OCI-LY7 (cell line): ENCODE results near the gene IFI30. TPM values are rescaled to one million over a fixed set of nuclear protein-coding genes. Genes with fewer than 3 reads are reported as not detected.

Experiments
- BruUV-seq: library from RNA; stranded (reverse); fragments of 400-500 nt; replicated peaks from 2 replicates; lab custom pipeline; 2021; lab: Mats Ljungman, UMichigan
- CTCF ChIA-PET: fragments of 300-600 bp; sonication (Branson Sonifier 250); formaldehyde crosslinking; loops from one replicate; lab custom pipeline; 2022; ENCODE audit warnings: antibody characterized with exemption; ENCODE audit not compliant: unreplicated experiment; lab: Charles Lee
- POLR2A ChIA-PET: fragments of 300-600 bp; sonication (Branson Sonifier 250); formaldehyde crosslinking; loops from one replicate; lab custom pipeline; 2022; ENCODE audit warnings: antibody characterized with exemption; lab: Charles Lee
- DNase-seq: peaks from one replicate; pipeline ENCODE4 v3.0.0-alpha.2; 2015; ENCODE audit warnings: low spot score
- H2AFZ ChIP-seq: fragments of 200-600 bp; sonication (generic), shearing (Covaris generic); 2 replicates; pipeline ENCODE4 v1.6.1; 2014; ENCODE audit warnings: mild to moderate bottlenecking, antibody characterized with exemption, low read length, moderate library complexity
- H3K27ac ChIP-seq: fragments of 200-600 bp; sonication (generic); 2 replicates; pipeline ENCODE4 v1.5.1; 2014; ENCODE audit warnings: mixed run types, low read depth, mild to moderate bottlenecking, moderate library complexity, low read length, inconsistent platforms; ENCODE audit not compliant: poor library complexity, severe bottlenecking
- H3K36me3 ChIP-seq: fragments of 200-600 bp; sonication (generic); 2 replicates; pipeline ENCODE4 v1.6.1; 2014; ENCODE audit warnings: mild to moderate bottlenecking, antibody characterized with exemption, low read length, moderate library complexity, mixed read lengths; ENCODE audit not compliant: insufficient read depth
- H3K4me1 ChIP-seq: fragments of 200-600 bp; sonication (generic); 2 replicates; pipeline ENCODE4 v1.5.1; 2014; ENCODE audit warnings: mild to moderate bottlenecking, low read length; ENCODE audit not compliant: insufficient read depth, poor library complexity, severe bottlenecking
- H3K4me2 ChIP-seq: fragments of 200-600 bp; sonication (generic); 2 replicates; pipeline ENCODE4 v1.6.1; 2014; ENCODE audit warnings: mild to moderate bottlenecking, low read length
- H3K4me3 ChIP-seq: fragments of 200-600 bp; sonication (generic); 2 replicates; pipeline ENCODE4 v1.5.1; 2014; ENCODE audit warnings: mild to moderate bottlenecking, low read depth, low read length; ENCODE audit not compliant: poor library complexity, severe bottlenecking
- H3K79me2 ChIP-seq: fragments of 200-600 bp; sonication (generic); 2 replicates; pipeline ENCODE4 v1.6.1; 2016; ENCODE audit warnings: low read depth, mild to moderate bottlenecking, low read length, moderate library complexity, mixed read lengths; ENCODE audit not compliant: insufficient read depth
- H3K9me2 ChIP-seq: fragments of 200-600 bp; sonication (generic); 2 replicates; pipeline ENCODE4 v1.6.1; 2016; ENCODE audit warnings: mild to moderate bottlenecking, low read length, mixed read lengths; ENCODE audit not compliant: insufficient read depth
- H3K9me3 ChIP-seq: fragments of 200-600 bp; sonication (generic); 2 replicates; pipeline ENCODE4 v1.6.1; 2014; ENCODE audit warnings: mild to moderate bottlenecking, mixed run types, low read length, mixed read lengths
- H4K20me1 ChIP-seq: fragments of 200-600 bp; sonication (generic); 2 replicates; pipeline ENCODE4 v1.6.1; 2014; ENCODE audit warnings: mild to moderate bottlenecking, antibody characterized with exemption, low read length, moderate library complexity, mixed read lengths; ENCODE audit not compliant: insufficient read depth
- EZH2phosphoT487 ChIP-seq: fragments of 200-600 bp; sonication (generic); IDR thresholded peaks from 2 replicates; pipeline ENCODE4 v1.6.1; 2018; ENCODE audit warnings: low read depth, borderline replicate concordance, mild to moderate bottlenecking, mixed run types, antibody characterized with exemption, low read length, moderate library complexity, mixed read lengths
- intact Hi-C: fragments of 100-400 bp; cut with micrococcal nuclease; formaldehyde crosslinking; loops from one replicate; pipeline ENCODE4 v1.10.0; 2022; ENCODE audit not compliant: unreplicated experiment
- total RNA-seq, 2 experiments: library from RNA; depleted of rRNA in 1 of 2; stranded (reverse); fragments of >200 nt in 1 of 2; shearing (Covaris generic) in 1 of 2; gene quantifications; 2 replicates each; pipeline ENCODE4 v1.2.3, GENCODE V29; 2014 to 2022
- TF ChIP-seq, protein P1 (sequence below): fragments of 200-600 bp; sonication (generic); conservative IDR thresholded peaks from 2 replicates; pipeline ENCODE4 v1.5.1; 2014; ENCODE audit warnings: mild to moderate bottlenecking, antibody characterized with exemption, low read length, moderate library complexity, mixed read lengths

Gene IFI30
- total RNA-seq, 2 experiments from 2014 or later = 170 to 195 TPM

DNA sequence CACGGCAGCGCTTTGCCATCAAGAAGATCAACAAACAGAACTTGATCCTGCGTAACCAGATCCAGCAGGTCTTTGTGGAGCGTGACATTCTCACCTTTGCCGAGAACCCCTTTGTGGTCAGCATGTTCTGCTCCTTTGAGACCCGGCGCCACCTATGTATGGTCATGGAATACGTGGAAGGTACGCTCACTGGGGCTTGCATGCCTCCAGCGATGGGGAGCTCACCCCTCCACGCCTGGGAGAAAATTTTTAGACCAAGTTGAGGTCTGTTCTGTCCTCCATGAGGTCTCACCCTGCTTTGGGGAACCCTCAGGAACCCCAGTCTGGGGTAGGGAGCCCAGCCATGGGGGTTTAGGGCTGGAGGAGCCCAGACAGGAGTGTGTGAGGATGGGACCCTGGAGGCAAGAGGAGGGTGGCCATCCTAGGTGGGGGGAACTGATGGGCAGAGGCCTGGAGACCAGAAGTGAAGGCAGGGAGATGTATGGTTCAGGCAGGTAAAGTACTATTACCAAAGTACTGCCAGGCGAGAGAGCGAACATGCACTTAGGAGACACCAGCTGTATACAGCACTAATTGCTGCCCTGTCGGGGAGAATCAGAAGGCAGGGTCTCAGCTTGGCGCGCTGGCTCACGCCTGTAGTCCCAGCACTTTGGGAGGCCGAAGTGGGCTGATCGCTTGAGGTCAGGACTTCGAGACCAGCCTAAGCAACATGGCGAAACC, 42.9 kb upstream of the IFI30 start:
- Histone ChIP-seq H3K79me2 (no peaks in the 10 kb centered on the region), H3K4me3 (no peak overlapping the region), H3K9me2 (no peaks in the 10 kb centered on the region), H3K36me3 (peaks cover 83% of the 10 kb centered on the region), H3K4me1 (no peaks in the 10 kb centered on the region), H3K4me2 (no peak overlapping the region), H4K20me1 (no peaks in the 10 kb centered on the region), H3K9me3 (no peaks in the 10 kb centered on the region), H2AFZ (no peak overlapping the region), H3K27ac (no peak overlapping the region)
- DNase-seq = no peak
- CTCF ChIA-PET = no interaction called here
- TF ChIP-seq, protein P1, sequence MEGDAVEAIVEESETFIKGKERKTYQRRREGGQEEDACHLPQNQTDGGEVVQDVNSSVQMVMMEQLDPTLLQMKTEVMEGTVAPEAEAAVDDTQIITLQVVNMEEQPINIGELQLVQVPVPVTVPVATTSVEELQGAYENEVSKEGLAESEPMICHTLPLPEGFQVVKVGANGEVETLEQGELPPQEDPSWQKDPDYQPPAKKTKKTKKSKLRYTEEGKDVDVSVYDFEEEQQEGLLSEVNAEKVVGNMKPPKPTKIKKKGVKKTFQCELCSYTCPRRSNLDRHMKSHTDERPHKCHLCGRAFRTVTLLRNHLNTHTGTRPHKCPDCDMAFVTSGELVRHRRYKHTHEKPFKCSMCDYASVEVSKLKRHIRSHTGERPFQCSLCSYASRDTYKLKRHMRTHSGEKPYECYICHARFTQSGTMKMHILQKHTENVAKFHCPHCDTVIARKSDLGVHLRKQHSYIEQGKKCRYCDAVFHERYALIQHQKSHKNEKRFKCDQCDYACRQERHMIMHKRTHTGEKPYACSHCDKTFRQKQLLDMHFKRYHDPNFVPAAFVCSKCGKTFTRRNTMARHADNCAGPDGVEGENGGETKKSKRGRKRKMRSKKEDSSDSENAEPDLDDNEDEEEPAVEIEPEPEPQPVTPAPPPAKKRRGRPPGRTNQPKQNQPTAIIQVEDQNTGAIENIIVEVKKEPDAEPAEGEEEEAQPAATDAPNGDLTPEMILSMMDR = no peak
- no peak for TF ChIP-seq EZH2phosphoT487
- POLR2A ChIA-PET = no interaction called here
- intact Hi-C loops = no loop called here
- no TSS peak for BruUV-seq

DNA sequence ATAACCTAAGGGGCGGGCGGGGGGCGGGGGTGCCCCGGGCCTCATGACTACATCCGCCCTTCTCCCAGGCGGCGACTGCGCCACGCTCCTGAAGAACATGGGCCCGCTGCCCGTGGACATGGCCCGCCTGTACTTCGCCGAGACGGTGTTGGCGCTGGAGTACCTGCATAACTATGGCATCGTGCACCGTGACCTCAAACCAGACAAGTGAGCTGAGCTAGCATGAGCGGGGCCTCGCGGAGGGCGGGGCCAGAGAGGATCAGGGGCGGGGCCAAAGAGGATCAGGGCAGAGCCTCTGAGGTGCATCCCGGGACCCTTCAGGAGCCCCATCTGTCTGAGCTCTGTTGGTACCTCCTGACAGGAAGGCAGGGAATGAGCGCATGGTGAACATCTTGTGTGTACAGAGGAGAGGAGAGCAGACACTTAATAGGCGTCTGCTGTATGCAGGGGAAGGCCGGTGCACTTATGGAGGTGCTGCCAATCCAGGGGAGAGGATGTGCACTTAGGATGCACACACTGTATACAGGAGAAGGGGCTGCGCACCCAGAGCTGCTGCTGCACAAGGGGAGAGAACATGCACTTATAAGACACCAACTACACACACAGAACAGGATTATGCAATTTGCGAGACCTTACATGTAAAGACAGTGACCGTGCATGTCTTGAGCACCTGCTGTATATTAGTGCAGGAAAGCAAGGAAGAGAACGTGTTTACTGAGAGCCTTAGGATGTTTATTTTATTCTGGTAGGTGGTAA, 41.6 kb upstream of the IFI30 start:
- ChIA-PET POLR2A (no interaction called here), CTCF (no interaction called here)
- BruUV-seq = no TSS peak
- H3K4me3 ChIP-seq = no peak overlapping the region
- H3K36me3 ChIP-seq = peaks cover 86% of the 10 kb centered on the region
- H3K9me2 ChIP-seq = no peaks in the 10 kb centered on the region
- H3K9me3 ChIP-seq = no peaks in the 10 kb centered on the region
- H3K79me2 ChIP-seq = no peaks in the 10 kb centered on the region
- H4K20me1 ChIP-seq = no peaks in the 10 kb centered on the region
- no peak overlapping the region for H2AFZ ChIP-seq
- intact Hi-C loops = no loop called here
- no peaks in the 10 kb centered on the region for H3K4me1 ChIP-seq
- no peak for DNase-seq
- TF ChIP-seq, protein P1 = no peak
- no peak for TF ChIP-seq EZH2phosphoT487
- no peak overlapping the region for H3K27ac ChIP-seq
- H3K4me2 ChIP-seq = no peak overlapping the region
